Erythroblast (primary cell): ENCODE data around the gene BACH2.
"Not testable (repeated sequence)": the region's sequence is repeated elsewhere in the genome, so short reads cannot be mapped to it uniquely, and the experiment has no call there.

Experiments
- DNase-seq, 2 experiments: peaks; one replicate each; lab custom pipeline; 2025; lab: John Stamatoyannopoulos, UW
- GATA1 ChIP-seq: IDR thresholded peaks from 2 replicates; pipeline ENCODE4 v1.6.1; 2011; ENCODE audit warnings: low read depth, mild to moderate bottlenecking, control low read depth, low read length, moderate library complexity
- POLR2A ChIP-seq: IDR thresholded peaks from 2 replicates; pipeline ENCODE4 v1.6.1; 2011; ENCODE audit warnings: mild to moderate bottlenecking, low read length

The BACH2 gene

GRCh38 chr6:90179190-90180169 lies 117.2 kb downstream of the BACH2 start:
- peak; percentile 42 to 48 for DNase-seq
- TF ChIP-seq GATA1 (no peak), POLR2A (no peak)

GRCh38 chr6:90178384-90178855 lies 118.2 kb downstream of the BACH2 start:
- TF ChIP-seq POLR2A (no peak), GATA1 (no peak)
- DNase-seq = no peak

- DNase-seq = no peak
- TF ChIP-seq GATA1 (no peak), POLR2A (no peak)
Measured at GRCh38 chr6:90177544-90178383, 118.9 kb downstream of the BACH2 start.

GRCh38 chr6:90175627-90176538 lies 120.8 kb downstream of the BACH2 start:
- no peak for DNase-seq
- TF ChIP-seq POLR2A (no peak), GATA1 (no peak)

DNA sequence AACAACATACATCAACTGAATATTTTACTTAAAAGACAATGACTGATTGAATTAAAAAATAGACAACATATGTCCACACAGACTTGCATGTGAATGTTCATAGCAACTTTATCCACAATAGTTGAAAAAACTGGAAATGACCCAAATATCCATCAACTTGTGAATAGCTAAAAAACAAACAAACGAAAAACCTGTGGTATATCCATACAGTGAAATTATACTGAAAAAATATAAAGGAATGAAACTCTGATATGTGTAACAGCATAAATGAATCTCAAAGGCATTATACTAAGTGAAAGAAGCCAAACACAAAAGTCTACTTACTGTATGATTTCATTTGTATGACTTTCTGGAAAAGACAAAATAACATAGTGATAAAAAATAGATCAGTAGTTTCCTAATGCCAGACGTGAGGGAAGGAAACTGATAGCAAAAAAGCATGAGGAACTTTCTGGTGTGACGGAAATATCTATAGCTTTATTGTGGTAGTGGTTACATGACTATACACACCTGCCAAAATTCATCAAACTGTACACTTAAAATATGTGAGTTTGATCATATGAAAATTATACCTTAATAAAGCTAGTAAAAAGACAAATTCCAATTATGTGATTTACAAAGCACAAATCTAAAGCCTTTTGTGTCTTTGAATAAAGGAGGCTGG lies 123.2 kb downstream of the BACH2 start:
- no peak for TF ChIP-seq POLR2A
- no peak for TF ChIP-seq GATA1
- no peak for DNase-seq

GRCh38 chr6:90170601-90171000 lies 126.0 kb downstream of the BACH2 start:
- no peak for TF ChIP-seq POLR2A
- TF ChIP-seq GATA1 = no peak
- no peak for DNase-seq

- no peak for TF ChIP-seq POLR2A
- TF ChIP-seq GATA1 = no peak
- DNase-seq = no peak
Measured at GRCh38 chr6:90169374-90169773, 127.3 kb downstream of the BACH2 start.

- no peak for DNase-seq
- no peak for TF ChIP-seq GATA1
Measured at GRCh38 chr6:90168693-90169131, 127.9 kb downstream of the BACH2 start.

DNA sequence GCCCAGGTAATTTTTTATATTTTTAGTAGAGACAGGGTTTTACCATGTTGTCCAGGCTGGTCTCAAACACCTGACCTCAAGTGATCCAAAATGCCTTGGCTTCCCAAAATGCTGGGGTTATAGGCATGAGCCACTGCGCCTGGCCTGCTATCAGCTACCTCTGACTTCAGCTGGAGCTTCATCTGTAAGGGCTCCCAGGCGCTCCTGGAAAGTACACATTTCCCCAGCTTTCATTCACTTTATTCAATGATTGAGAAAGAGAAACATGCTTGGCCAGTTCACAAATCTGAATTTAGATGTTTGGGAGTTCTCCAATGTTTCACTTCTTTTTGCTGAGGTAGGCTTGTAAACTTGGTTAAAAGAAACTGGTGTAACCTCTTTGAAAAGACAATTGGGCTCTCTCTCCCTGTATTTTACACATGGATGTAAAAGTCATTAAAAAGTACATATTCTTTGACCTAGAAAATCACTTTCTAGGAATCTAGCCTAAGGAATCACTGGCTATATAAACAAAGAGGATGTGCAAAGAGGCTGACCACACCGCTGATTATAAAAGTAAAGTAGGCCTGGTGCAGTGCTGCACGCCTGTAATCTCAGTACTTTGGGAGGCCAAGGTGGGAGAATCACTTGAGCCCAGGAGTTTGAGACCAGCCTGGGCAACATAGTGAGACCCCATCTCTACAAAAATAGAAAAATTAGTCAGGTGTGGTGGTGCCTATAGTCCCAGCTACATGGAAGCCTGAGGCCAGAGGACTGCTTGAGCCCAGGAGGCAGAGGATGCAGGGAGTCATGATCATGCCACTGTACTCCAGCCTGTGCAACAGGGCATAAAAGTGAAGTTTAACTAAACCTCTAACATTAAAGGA lies 128.9 kb downstream of the BACH2 start:
- no peak for DNase-seq
- TF ChIP-seq POLR2A (no peak), GATA1 (no peak)

DNA sequence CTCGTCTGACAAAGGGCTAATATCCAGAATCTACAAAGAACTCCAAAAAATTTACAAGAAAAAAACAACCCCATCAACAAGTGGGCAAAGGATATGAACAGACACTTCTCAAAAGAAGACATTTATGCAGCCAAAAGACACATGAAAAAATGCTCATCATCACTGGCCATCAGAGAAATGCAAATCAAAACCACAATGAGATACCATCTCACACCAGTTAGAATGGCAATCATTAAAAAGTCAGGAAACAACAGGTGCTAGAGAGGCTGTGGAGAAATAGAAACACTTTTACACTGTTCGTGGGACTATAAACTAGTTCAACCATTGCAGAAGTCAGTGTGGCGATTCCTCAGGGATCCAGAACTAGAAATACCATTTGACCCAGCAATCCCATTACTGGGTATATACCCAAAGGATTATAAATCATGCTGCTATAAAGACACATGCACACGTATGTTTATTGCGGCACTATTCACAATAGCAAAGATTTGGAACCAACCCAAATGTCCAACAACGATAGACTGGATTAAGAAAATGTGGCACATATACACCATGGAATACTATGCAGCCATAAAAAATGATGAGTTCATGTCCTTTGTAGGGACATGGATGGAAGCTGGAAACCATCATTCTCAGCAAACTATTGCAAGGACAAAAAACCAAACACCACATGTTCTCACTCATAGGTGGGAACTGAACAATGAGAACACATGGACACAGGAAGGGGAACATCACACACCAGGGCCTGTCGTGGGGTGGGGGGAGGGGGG lies 130.3 kb downstream of the BACH2 start:
- DNase-seq = not testable (repeated sequence)
